Measurements from ENCODE around the gene GINM1. TPM values are rescaled to one million over a fixed set of nuclear protein-coding genes. Genes with fewer than 3 reads are reported as not detected.

The GINM1 gene
- total RNA-seq, 1 donor from 2014 or later = 39.3 TPM

GRCh38 chr6:149627672-149628071, 61.5 kb downstream of the GINM1 start:
- Histone ChIP-seq H3K27ac (no peak overlapping the region), H3K27me3 (ENCODE audit: low read depth) (no peaks in the 10 kb centered on the region), H3K36me3 (peaks cover 61% of the 10 kb centered on the region), H3K9me3 (no peaks in the 10 kb centered on the region), H3K4me1 (no peaks in the 10 kb centered on the region), H3K4me3 (no peak overlapping the region)
- intact Hi-C loops (cut with DNase I) = no loop called here
- DNase-seq = no peak
- no peak for ATAC-seq
- TF ChIP-seq CTCF (IDR thresholded peaks at IDR 0.05) = no peak

- Histone ChIP-seq H3K27ac (no peak overlapping the region), H3K27me3 (ENCODE audit: low read depth) (no peaks in the 10 kb centered on the region), H3K4me1 (no peaks in the 10 kb centered on the region), H3K9me3 (no peaks in the 10 kb centered on the region), H3K4me3 (no peak overlapping the region), H3K36me3 (peaks cover 48% of the 10 kb centered on the region)
- intact Hi-C loops (cut with DNase I) = no loop called here
- ATAC-seq = peak in 1 of 2 donors; percentile 40
- TF ChIP-seq CTCF (IDR thresholded peaks at IDR 0.05) = no peak
- DNase-seq = no peak
Measured at GRCh38 chr6:149628875-149629510, 62.8 kb downstream of the GINM1 start.

- ATAC-seq (no peak), DNase-seq (no peak)
- H3K9me3 ChIP-seq = no peaks in the 10 kb centered on the region
- H3K4me1 ChIP-seq = no peaks in the 10 kb centered on the region
- peaks cover 54% of the 10 kb centered on the region for H3K36me3 ChIP-seq
- intact Hi-C loops (cut with DNase I) = no loop called here
- no peak overlapping the region for H3K27ac ChIP-seq
- H3K27me3 ChIP-seq (ENCODE audit: low read depth) = no peaks in the 10 kb centered on the region
- no peak overlapping the region for H3K4me3 ChIP-seq
- TF ChIP-seq CTCF (IDR thresholded peaks at IDR 0.05) = no peak
Measured at GRCh38 chr6:149634315-149634714, 68.1 kb downstream of the GINM1 start.

- H3K27ac ChIP-seq = no peak overlapping the region
- H3K9me3 ChIP-seq = no peaks in the 10 kb centered on the region
- ATAC-seq (peak in 1 of 2 donors; percentile 65), DNase-seq (no peak)
- H3K4me1 ChIP-seq = no peaks in the 10 kb centered on the region
- H3K27me3 ChIP-seq (ENCODE audit: low read depth) = no peaks in the 10 kb centered on the region
- H3K4me3 ChIP-seq = no peak overlapping the region
- intact Hi-C loops (cut with DNase I) = no loop called here
- H3K36me3 ChIP-seq = peaks cover 45% of the 10 kb centered on the region
- no peak for TF ChIP-seq CTCF (IDR thresholded peaks at IDR 0.05)
Measured at GRCh38 chr6:149636124-149636523, 69.9 kb downstream of the GINM1 start.

Other genes starting within 250 kb of the GINM1 start
- gene TAB2, start 248.7 kb upstream of the GINM1 start, total RNA-seq = 60.9 TPM
- 2.0 TPM for gene SUMO4, start 166.1 kb upstream of the GINM1 start, total RNA-seq
- gene ZC3H12D, start 81.4 kb upstream of the GINM1 start, total RNA-seq = 2.6 TPM
- 28.9 TPM for gene PPIL4, start 20.3 kb upstream of the GINM1 start, total RNA-seq
- 13.3 TPM for gene KATNA1, start 82.3 kb downstream of the GINM1 start, total RNA-seq
- 30.7 TPM for gene LATS1, start 151.7 kb downstream of the GINM1 start, total RNA-seq
- 22.0 TPM for gene NUP43, start 180.2 kb downstream of the GINM1 start, total RNA-seq
- 63.7 TPM for gene PCMT1, start 183.4 kb downstream of the GINM1 start, total RNA-seq

Measured in lower lobe of right lung (tissue), 2 donors.